Sigmoid colon (tissue), 3 donors: ENCODE measurements around the gene PALMD.

ENCODE experiments used
- CTCF ChIP-seq, 4 experiments: fragments of 450-650 bp in 3 of 4; fragments of 200-600 bp in 1 of 4; IDR thresholded peaks; one replicate each; pipeline ENCODE4 v1.5.1; 2016 to 2019; ENCODE audit warnings: antibody characterized with exemption in 4 of 4, mild to moderate bottlenecking in 3 of 4, moderate library complexity in 2 of 4
- POLR2A ChIP-seq, 2 donors: fragments of 450-650 bp; IDR thresholded peaks; one replicate each; pipeline ENCODE4 v1.6.1; 2016; ENCODE audit warnings: antibody characterized with exemption in 2 of 2, mild to moderate bottlenecking in 2 of 2, moderate library complexity in 2 of 2

DNA sequence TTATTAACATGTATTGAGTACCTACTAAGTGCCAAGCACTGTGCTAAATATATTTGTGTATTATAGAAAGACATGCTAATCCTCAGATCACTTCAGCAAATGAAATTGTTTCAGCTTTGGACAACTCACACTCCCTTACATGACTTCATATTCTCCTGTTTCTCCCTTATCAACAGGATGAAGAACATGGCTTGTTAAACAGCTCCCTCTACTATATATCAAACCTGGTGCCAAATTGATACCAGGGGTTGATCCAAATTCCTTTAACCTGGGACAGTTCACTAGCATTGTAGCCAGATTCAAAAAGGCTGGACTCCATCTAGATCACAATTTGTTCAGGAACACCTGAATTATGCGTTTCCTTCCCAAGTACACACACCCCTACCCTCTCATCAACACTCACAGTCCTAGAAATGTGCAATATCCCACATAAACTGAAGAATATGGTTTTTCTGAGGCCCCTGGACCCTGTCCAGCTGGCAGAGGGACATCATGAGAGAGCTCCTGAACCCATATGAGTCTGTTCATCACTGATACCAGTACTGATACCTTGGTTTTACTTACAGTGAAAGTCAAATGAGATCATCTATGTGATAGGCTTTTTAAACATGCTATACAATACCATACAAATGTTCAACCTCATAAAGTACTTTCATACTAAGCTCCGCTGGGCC, 47.0 kb upstream of the PALMD start:
- TF ChIP-seq POLR2A (IDR thresholded peaks at IDR 0.05) (no peak), CTCF (IDR thresholded peaks at IDR 0.05) (no peak)
